Loucy (cell line): Measurements from ENCODE around the gene PRKAR2B.

Experiments
- CTCF ChIP-seq: fragments of 200-600 bp; sonication (generic); conservative IDR thresholded peaks from 2 replicates; pipeline ENCODE4 v1.5.1; 2014; ENCODE audit warnings: mild to moderate bottlenecking, antibody characterized with exemption, low read length
- EZH2phosphoT487 ChIP-seq: fragments of 200-600 bp; IDR thresholded peaks from 2 replicates; pipeline ENCODE4 v1.6.1; 2018; ENCODE audit warnings: antibody characterized with exemption, mild to moderate bottlenecking, moderate library complexity, borderline replicate concordance

GRCh38 chr7:107021600-107021999 is 22.9 kb upstream of the PRKAR2B start:
- no peak for TF ChIP-seq CTCF
- TF ChIP-seq EZH2phosphoT487: no peak
